ENCODE data around the gene SEC24D.
A peak's percentile ranks its signal among the peaks of the same experiment; 100 is the strongest.

DNA sequence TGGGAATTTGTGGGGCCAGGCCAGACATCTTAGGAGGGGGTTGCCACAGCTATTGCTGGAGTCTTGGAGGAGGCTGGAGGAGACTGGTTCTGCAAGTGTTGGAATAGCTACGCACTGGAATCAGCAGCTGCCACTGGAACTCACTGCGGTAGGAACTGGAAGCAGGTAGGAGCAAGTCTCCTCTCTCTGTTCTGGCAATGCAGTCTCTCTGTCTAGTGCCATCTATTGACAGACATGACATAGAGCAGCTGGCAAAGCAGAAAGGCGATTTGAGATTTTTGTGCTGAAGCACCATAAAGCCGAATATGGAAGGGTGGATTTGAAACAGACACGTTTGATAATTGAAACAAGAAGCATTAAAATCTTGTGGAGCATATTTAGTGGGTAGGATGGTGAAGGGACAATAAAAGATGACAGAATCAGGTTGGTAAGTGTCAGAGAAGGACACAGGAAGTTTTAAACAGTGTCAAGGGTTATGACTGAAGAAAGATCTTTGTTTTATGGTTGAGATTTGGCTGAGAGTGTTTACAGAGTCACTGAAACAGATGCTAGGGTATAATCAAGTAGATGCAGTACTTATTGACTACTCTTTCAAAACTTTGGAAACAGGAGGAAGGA lies 29.3 kb upstream of the SEC24D start:
- TF ChIP-seq, protein P1, sequence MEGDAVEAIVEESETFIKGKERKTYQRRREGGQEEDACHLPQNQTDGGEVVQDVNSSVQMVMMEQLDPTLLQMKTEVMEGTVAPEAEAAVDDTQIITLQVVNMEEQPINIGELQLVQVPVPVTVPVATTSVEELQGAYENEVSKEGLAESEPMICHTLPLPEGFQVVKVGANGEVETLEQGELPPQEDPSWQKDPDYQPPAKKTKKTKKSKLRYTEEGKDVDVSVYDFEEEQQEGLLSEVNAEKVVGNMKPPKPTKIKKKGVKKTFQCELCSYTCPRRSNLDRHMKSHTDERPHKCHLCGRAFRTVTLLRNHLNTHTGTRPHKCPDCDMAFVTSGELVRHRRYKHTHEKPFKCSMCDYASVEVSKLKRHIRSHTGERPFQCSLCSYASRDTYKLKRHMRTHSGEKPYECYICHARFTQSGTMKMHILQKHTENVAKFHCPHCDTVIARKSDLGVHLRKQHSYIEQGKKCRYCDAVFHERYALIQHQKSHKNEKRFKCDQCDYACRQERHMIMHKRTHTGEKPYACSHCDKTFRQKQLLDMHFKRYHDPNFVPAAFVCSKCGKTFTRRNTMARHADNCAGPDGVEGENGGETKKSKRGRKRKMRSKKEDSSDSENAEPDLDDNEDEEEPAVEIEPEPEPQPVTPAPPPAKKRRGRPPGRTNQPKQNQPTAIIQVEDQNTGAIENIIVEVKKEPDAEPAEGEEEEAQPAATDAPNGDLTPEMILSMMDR (IDR thresholded peaks at IDR 0.05; ENCODE audit: low read depth, low read length, poor library complexity, severe bottlenecking) = peak; percentile 88
- no peak for TF ChIP-seq EZH2phosphoT487 (IDR thresholded peaks at IDR 0.05; ENCODE audit: borderline replicate concordance, low read length)

All from DOHH2 (cell line).